Nephron progenitor cell (in vitro differentiated cells): ENCODE data around the gene PEDS1.

Source experiments
- DNase-seq: peaks from one replicate; pipeline ENCODE4 v3.0.0; 2021
- H3K27ac Mint-ChIP-seq: 2 replicates; pipeline ENCODE4 v1.8.0; 2021; ENCODE audit warnings: mild to moderate bottlenecking, moderate library complexity, mixed read lengths
- H3K27me3 Mint-ChIP-seq: 2 replicates; pipeline ENCODE4 v1.8.0; 2021; ENCODE audit warnings: mild to moderate bottlenecking, low read depth, mixed read lengths; ENCODE audit not compliant: poor library complexity
- H3K36me3 Mint-ChIP-seq: 2 replicates; pipeline ENCODE4 v1.8.0; 2021; ENCODE audit warnings: low read depth, mixed read lengths
- H3K4me1 Mint-ChIP-seq: 2 replicates; pipeline ENCODE4 v1.8.0; 2021; ENCODE audit warnings: mixed read lengths
- H3K4me3 Mint-ChIP-seq: 2 replicates; pipeline ENCODE4 v1.8.0; 2021; ENCODE audit warnings: mild to moderate bottlenecking, moderate library complexity, mixed read lengths
- H3K9me3 Mint-ChIP-seq: 2 replicates; pipeline ENCODE4 v1.8.0; 2021; ENCODE audit warnings: mild to moderate bottlenecking, moderate library complexity, mixed read lengths
- CTCF ChIP-seq: fragments of 200-600 bp; sonication (generic); IDR thresholded peaks from 2 replicates; pipeline ENCODE4 v1.5.0; 2021; ENCODE audit warnings: antibody characterized with exemption

Gene PEDS1

GRCh38 chr20:50198180-50198666, 44.7 kb upstream of the PEDS1 start:
- Mint-ChIP-seq H3K4me3 (no peak overlapping the region), H3K4me1 (peaks cover 51% of the 10 kb centered on the region), H3K27me3 (peaks cover 9% of the 10 kb centered on the region), H3K9me3 (peaks cover 24% of the 10 kb centered on the region), H3K36me3 (peaks cover 3% of the 10 kb centered on the region), H3K27ac (no peak overlapping the region)
- no peak for TF ChIP-seq CTCF
- no peak for DNase-seq

GRCh38 chr20:50197463-50198179, 44.1 kb upstream of the PEDS1 start:
- Mint-ChIP-seq H3K27me3 (peaks cover 12% of the 10 kb centered on the region), H3K9me3 (peaks cover 18% of the 10 kb centered on the region), H3K27ac (no peak overlapping the region), H3K36me3 (no peaks in the 10 kb centered on the region), H3K4me3 (no peak overlapping the region), H3K4me1 (peaks cover 57% of the 10 kb centered on the region)
- TF ChIP-seq CTCF, result no peak
- DNase-seq, result no peak

GRCh38 chr20:50196896-50197295, 43.4 kb upstream of the PEDS1 start:
- peaks cover 62% of the 10 kb centered on the region for H3K4me1 Mint-ChIP-seq
- H3K27me3 Mint-ChIP-seq, result peaks cover 12% of the 10 kb centered on the region
- H3K4me3 Mint-ChIP-seq, result no peak overlapping the region
- no peaks in the 10 kb centered on the region for H3K36me3 Mint-ChIP-seq
- H3K9me3 Mint-ChIP-seq, result peaks cover 16% of the 10 kb centered on the region
- no peak for DNase-seq
- no peak for TF ChIP-seq CTCF
- no peak overlapping the region for H3K27ac Mint-ChIP-seq

GRCh38 chr20:50196248-50196647, 42.7 kb upstream of the PEDS1 start:
- Mint-ChIP-seq H3K36me3 (no peaks in the 10 kb centered on the region), H3K27me3 (peaks cover 12% of the 10 kb centered on the region), H3K4me1 (peaks cover 62% of the 10 kb centered on the region), H3K9me3 (peaks cover 16% of the 10 kb centered on the region), H3K27ac (no peak overlapping the region), H3K4me3 (no peak overlapping the region)
- DNase-seq, result no peak
- no peak for TF ChIP-seq CTCF

- Mint-ChIP-seq H3K27me3 (peaks cover 12% of the 10 kb centered on the region), H3K4me1 (peaks cover 55% of the 10 kb centered on the region), H3K27ac (peak overlapping the region; percentile 62), H3K36me3 (no peaks in the 10 kb centered on the region), H3K9me3 (peaks cover 16% of the 10 kb centered on the region), H3K4me3 (no peak overlapping the region)
- no peak for DNase-seq
- TF ChIP-seq CTCF, result no peak
Measured at GRCh38 chr20:50195524-50196120, 42.1 kb upstream of the PEDS1 start.
